ENCODE results near the gene ZNF280B.

The ZNF280B gene, protein sequence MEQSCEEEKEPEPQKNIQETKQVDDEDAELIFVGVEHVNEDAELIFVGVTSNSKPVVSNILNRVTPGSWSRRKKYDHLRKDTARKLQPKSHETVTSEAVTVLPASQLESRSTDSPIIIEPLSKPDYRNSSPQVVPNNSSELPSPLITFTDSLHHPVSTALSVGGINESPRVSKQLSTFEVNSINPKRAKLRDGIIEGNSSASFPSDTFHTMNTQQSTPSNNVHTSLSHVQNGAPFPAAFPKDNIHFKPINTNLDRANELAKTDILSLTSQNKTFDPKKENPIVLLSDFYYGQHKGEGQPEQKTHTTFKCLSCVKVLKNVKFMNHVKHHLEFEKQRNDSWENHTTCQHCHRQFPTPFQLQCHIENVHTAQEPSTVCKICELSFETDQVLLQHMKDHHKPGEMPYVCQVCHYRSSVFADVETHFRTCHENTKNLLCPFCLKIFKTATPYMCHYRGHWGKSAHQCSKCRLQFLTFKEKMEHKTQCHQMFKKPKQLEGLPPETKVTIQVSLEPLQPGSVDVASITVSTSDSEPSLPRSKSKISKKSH

DNA sequence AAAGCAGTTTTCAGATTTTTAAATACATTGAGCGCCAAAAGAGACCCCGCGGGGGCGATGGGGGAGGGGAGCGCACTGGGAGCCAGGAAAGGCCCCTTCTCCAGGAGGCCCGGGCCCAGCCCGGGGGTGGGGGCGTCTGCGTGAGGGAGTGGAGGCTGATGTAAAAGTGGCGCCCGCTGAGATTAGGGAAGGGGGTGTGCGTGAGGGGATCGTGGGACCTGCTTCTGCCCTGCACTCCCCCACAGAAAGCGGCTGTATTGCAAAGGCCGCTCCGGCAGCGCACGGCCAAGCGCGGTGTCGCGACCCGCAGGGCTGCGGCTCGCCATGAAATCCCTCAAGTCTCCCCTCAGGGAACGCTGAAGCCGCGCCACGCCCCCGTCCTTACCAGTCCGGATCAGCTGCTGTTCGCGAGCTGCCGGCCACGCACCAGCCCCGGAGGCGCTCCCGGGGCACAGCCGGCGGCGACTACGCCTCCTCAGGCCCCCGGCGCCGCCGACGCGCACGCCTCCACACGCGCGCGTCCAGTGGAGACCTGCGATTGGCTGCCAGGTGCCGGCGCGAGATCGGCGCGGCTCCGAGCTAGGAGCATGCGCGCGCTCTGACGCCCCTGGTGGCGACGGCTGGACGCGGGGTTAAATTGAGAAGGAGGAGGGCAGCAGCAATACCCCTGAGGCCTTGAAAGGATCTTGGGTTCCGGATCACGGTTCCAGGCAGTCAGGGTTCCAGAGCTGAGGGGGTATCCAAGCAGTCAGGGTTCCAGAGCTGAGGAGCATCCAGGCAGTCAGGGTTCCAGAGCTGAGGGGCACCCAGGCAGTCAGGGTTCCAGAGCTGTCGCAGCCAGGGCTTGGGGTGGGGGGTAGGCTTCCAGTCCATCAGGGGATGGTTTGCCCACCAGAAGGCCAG lies at the start of gene ZNF280B:
Gene ZNF280B, minus strand, starts transcription at position 469 of the 903 bp plus-strand sequence. CDS start 19,344 bp downstream, outside the sequence.
- DNase-seq, result no peak

DNA sequence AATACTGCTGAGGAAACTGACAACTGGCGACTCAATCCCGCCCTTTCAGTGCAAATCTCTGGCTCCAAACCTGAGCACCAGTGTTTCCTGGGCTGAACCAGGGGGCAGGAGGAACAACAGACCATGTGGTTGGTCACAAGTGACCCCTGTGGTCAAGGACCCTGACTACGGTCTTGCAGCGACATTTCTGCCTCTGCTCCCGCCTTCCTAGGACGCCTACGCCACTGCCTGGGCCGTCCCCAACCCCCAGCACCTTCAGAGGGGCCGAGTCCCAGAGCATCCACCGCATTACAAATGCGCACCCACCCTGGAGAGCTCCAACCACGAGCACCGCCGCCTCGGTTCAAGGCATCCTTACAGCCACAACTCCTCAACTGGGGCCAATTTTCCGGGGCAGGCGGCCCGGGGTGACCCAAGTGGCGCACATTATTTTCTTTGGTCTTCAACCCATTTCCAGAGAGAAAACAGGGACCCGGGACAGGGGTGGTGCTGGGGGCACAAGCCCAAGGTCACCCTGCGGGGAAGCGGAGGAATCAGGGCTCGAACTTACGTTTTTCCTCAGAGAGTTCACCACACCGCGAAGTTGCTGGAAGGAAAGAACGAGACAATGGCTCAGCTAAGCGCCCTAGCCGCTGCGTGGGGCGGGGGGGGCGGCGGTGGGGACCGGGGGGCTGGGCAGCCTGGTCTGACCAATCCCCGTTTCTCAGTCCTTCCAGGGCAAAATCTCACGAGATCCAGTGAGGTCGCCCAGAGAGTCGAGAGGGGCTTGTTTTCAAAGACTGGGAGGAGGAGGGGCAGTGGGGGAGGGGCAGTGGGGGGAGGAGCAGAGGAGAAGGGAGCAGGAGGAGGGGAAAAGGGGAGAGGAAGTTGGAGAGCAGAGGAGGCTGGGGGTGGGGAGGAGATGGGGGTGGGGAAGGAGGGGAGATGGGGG lies 48.7 kb upstream of the ZNF280B start:
- DNase-seq, result no peak

DNA sequence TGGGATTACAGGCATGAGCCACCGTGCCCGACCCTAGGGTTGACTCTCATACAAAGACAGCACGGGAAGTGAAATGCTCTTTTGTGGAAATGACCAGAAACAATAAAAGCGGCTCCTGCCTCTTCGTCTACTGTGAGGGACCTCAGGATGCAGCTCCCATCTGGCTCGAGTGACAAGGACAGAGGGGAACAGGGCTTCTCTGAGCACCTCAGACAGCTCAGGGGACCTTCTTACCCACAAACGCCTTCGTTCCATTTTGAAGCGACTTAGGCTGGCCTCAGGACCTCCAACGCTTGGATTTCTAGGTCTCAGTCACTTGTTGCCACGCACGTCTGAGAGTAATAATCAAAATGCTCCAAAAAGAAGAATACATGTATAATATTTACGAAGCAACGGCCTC lies 48.0 kb upstream of the ZNF280B start:
- DNase-seq, result no peak

DNA sequence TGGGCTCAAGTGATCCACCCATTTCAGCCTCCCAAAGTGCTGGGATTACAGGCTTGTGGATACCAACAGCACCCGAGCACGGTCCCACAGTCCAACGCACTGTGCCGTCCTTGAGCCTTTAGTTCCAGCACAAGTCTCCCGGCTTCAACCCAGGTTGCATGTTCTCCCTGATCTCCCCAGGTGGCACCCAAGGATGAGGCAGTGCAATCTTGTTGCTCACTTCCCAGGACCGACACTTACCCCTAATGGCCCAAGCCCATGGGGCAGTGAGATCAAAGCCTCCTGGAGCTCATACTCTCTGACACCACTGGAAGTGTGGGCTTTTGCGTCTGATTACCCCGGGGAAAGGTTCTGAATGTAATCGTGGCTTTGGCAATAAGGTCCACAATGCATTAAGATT lies 47.1 kb upstream of the ZNF280B start:
- DNase-seq, result no peak

DNA sequence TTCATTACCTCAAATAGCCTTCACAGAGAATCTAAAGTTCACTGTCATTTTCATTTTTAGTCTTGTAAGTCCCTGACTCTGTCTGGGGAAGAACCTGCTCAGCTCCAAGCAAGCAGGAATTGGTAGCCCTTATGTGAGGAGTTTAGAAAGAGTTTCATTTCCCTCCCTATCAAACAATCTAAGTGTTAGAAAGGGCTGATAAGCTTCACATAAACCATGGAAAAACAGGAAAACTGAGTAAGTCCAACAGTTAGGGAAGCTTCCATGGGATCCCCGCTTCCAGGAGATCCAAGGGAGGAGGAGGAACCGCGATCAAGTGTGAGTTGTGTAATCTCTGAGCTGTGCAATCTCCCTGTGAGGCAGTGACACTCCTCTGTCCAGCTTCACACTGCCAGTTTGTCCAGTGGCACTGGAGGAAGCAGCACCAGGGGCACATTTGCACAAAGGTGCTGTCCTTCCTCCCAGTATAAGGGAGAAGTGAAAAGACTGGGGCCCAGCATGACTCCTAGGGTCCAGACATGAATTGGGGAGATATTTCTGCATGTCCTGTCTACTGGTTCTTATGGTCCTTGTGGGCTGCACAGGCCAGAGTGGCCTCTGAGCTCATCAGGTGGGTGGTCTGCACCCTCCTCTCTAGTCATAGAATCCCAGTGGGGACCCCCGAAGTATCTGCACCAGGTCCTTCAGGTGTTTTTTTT lies 46.2 kb upstream of the ZNF280B start:
- no peak for DNase-seq

DNA sequence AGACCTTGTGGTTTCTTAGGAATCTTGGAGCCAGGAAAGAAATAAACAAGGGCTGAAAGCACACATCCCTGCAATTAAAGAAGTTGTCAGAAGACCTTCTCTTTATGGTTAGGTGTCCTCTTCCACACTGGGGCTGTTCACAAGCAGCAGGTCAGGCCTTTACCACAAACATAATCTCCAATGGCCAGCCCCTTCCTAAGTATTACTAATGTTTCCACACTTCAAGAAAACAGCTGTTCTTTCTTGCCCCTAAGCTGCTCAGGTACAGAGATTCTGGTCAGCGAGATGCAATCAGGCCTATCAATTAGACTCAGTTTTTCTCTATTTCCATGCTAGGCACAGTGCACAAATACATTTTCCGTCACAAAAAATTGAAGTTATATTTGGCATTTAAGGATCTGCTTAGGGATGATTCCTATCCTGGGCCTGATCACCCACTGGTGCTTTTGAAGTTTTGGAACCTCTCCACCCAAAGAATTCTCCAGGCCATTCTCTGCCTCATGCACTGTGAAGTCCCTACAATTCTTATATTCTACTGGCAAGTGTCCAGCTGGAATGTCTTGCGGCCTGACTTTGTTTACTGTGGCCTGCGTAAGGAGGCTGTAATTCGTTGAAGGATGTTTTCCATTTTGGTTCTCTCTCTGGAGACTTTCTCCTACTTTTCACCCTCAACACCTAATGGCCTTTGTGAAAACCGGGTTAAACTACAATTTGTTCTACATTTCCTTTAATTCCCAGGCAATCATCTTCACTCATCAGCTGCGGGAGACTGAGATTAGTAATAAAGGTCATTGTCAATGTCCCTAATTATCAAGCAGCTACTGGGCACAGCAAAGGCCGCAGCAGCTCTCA lies 45.4 kb upstream of the ZNF280B start:
- DNase-seq, result no peak

DNA sequence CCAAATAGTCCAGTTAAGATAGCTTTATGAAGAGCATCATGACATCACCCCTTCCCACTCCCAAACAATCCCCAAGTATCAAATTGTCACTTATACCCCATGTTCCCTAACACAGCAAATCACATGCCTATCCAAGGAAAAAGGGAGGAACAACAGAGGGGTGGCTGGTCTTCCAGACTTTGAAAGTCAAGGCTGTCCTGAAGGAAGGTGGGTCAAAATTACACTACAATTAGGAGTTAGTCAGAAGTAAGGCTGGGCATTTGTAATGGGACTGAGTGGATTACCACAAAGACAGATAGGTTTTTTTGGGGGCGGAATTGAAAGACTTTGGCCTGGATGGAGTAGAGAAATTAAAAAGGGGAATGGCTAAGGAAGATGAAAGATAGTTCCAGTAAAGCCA lies 44.6 kb upstream of the ZNF280B start:
- no peak for DNase-seq

DNA sequence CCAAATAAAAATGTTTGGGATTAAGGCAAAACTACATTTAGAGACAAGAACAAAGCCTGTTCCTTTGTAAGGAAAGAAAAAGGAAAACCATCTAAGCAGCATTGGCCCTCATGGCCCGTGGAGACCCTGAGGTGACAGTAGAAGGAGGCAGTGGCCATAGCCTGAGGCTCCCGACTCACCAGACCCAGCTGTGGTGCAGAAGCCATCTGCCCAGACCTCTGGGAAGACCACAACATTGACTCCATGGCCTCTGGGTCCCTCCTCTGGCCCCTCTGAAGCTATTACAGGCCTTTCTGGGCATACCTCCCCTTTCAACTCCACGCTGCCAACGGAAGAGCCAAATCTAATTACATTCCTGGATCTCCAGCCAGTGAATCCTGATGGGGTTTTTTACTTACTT lies 44.1 kb upstream of the ZNF280B start:
- no peak for DNase-seq

DNA sequence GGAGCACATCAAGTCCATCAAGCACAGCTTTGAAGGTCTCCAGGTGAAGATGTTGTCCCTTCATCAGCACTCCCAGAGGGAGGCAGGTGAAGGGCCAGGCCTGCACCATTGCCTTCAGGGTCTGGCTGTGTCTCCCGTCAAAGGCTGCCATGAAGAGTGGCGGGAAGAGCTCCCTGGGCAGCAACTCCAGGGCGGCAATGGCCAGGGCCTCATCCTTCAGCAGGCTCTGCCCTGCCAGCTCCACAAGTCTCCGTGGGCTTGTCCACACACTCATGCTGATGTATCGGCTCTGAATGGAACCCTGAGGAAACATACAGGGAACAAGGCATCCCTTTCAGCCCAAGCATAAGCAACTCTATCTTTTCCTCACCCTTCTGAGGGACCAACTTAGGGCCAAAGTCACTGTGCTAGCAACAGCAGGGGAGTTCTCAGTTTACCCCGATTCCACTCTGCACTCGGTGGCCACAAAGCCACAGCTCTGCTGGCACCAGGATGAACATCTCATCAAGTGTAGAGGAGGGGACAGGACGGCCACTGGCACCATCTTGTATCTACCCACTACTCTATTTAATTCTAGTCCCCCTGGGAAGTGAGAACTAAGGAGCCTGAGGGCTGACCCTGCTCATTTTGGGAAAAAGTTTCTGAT lies 42.4 kb upstream of the ZNF280B start:
- DNase-seq, result no peak

DNA sequence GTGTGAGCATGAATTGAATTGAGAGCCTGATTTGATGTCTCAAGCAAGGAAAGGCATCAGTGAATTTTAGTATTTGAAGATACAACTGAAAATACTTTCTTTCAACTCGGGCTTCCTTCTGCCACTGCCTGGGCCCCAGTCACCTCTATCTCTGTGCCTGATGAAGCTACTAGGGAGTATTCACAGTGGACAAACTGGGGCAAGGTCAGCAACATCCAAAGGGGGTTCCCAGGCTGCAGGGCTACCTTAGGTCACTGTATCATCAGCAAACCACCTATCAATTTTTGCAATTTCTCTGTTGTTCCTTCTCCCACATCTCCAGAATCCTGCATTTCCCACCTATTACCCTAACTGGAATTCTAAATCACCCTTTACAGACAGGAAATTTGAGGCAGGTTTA lies 40.4 kb upstream of the ZNF280B start:
- DNase-seq, result no peak

DNA sequence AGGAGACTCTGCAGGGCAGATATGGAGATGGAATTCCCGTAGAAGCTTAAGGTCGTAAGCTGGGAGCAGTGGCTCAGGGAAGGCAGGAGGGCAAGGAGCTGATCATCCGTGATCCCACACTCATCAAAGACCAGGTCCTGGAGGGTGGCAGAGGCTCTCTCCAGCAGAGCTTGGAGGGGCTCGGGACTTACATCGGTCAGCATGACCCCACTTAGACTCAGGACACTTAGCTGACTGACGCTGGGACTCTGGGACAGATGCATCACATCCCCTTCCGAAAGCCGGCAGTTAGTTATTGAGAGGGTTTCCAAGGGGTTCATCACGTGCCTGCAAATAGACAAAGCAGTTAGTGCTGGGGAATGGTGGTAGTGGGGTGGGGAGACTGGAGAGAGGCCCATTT lies 39.8 kb upstream of the ZNF280B start:
- DNase-seq, result no peak

DNA sequence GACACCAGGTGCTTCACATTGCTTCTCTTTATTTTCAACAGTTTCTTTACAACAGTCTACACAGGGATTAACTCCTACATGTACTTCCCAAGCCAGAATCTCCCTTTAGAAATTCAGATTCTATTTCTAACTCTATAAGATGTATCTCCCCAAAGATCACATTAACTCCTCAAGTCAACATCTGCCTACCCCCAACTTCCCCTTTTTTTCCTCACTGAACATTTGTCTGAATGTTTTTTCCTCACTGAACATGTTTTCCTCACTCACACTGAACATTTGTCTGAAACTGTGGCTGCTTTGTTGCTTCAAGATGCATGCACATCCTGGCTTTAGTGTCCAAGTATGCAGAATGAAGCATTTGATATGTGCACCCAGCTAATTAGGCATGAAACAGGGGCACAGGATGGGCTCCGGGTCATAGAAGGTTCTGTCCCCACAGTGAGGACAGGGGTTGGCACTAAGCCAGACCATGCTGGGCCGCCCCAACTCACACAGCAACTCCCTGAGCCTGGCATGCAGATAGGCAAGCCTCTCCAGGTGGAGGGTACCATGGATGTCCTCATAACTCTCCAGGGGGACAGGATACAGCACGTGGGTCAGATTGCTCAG lies 39.3 kb upstream of the ZNF280B start:
- no peak for DNase-seq

DNA sequence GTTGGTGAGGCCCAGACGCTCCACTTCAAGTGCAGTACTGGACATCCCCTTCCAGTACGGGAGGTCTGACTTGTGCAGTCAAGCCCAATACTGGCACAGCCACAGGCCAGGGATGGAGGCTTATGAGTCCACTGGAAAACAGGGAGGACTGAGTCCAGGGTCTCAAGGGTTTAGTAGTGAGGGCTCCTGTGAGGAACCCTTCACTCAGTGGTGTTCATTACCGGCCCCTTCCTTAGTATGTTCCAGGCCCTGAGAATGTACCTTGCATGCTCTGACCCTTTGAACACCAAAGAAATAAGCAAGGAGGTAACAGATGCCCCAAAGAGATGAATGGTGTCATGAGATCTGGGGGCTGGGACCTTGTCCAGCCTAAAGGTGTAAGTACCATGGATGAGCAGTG lies 38.7 kb upstream of the ZNF280B start:
- DNase-seq, result no peak

DNA sequence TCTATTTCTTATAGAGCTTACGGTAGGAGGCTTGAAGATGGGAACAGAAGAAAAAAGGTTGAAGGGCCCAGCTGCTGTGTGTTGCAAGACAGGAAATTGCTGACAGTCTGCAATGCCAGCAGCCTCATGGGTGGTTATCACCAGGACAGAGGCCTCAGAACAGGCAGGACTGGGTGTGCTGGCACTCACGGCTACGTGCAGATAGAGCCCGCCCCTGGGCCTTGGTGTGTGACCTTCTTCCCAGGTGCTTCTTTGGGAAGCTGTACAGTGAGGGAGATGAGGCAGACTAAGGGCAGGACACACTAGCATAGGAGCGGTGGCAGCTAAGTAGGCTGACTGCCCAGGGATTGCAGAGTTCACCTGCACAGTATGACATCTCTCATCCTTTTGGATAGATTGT lies 37.9 kb upstream of the ZNF280B start:
- no peak for DNase-seq

DNA sequence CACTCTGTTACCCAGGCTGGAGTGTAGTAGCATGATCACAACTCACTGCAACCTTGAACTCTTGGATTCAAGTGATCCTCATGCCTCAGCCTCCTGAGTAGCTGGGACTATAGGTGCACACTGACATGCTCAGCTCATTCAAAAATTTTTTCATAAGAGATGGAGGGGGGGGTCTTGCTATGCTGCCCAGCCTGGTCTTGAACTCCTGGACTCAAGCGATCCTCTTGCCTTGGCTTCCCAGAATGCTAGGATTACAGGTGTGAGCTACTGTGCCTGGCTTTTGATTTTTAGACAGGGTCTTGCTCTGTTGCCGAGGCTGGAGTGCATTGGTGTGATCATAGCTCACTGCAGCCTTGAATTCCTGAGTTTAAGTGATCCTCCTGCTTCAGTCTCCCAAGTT lies 36.5 kb upstream of the ZNF280B start:
- DNase-seq, result no peak

DNA sequence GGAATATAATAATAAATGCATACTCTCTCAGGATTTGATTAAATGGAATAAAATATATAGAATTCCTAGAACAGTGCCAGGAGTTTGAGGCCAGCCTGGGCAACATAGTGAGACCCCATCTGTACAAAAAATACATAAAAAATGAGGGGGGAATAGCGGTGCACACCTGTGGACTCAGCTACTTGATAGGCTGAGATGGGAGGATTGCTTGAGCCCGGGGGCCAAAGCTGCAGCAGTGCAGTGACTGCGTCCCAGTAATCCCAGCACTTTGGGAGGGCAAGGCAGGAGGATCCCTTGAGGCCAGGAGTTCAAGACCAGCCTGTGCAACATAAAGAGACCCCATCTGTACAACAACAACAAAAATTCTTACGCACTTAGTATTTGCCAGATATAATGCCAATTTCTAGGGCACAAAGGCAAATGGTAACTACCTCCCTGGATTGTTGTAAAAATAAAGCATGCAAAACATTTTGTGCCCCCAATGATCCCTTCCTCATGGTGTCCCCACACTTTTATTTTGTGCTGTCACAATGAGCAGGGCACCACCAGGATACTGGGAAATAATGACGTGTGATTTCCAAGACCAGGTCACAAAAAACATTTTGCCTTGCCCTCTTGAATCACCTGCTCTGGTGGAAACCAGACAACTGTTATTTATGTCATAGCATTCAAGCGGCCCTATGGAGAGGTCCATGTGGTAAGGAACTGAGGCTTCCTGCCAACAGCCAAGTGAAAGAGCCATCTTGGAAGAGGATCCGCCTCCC lies 29.9 kb upstream of the ZNF280B start:
- no peak for DNase-seq

DNA sequence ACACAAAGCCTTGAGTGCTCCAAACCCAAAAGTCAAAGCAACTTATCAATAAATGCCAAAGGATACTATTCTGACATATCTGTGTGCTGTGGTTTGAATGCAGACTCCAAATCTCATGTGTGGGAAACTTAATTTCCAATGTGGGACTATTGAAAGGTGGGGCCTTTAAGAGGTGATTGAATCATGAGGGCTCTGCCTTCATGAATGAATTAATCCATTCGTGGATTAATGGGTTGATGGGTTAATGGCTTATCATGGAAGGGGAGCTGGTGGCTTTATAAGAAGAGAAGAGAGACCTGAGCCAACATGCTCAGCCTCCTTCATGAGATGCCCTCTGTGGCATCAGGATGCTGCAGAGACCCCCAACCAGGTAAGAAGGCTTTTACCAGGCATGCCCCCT lies 28.4 kb upstream of the ZNF280B start:
- no peak for DNase-seq

DNA sequence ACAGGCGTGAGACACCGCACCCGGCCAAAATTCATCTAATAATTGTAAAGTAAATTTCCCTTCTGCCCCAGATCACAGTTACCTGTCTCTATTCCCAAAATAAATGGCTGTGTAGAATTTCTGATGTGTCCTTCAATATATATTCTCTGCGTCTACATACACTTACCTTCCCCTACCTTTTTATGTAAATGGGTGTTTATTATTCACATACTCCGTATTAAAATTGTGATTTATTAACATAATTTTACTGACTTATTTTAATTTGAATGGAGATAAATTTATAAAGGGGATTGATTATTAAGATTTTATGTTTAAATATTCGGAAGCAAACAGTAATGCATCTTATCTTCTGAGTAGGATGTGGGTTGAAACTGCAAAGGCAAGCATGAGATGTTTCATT lies 28.0 kb upstream of the ZNF280B start:
- DNase-seq, result no peak

DNA sequence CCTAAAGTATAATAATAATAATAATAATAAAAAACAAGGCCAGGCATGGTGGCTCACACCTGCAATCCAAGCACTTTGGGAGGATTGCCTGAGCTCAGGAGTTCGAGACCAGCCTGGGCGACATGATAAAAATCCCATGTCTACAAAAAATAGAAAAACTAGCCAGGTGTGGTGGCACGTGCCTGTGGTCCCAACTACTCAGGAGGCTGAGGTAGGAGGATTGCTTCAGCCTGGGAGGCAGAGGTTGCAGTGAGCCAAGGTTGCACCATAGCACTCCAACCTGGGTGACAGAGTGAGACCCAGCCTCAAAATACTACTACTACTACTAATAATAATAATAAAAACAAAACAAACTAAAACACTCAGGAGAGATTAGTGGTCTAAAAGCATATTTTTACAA lies 27.1 kb upstream of the ZNF280B start:
- no peak for DNase-seq

All from NCI-H1048 (cell line).